ENCODE data around the gene C13orf46. TPM values are rescaled to one million over a fixed set of nuclear protein-coding genes. Genes with fewer than 3 reads are reported as not detected.

Gene C13orf46
- total and polyA plus RNA-seq, 4 donors: 0.10 to 0.17 TPM; not detected in 2

- H3K27me3 ChIP-seq (ENCODE audit: control insufficient read depth in 4 of 4, insufficient read depth in 4 of 4, low read length in 3 of 4): no peaks in the 10 kb centered on the region
- no peak overlapping the region for H3K27ac ChIP-seq (ENCODE audit: low read depth in 1 of 2, low read length in 2 of 2)
- TF ChIP-seq SP1 (IDR thresholded peaks at IDR 0.05) (no peak), FOXA2 (IDR thresholded peaks at IDR 0.05) (no peak), YY1 (IDR thresholded peaks at IDR 0.05) (no peak), HNF4G (IDR thresholded peaks at IDR 0.05) (no peak), NR2F2 (IDR thresholded peaks at IDR 0.05) (no peak), RXRA (IDR thresholded peaks at IDR 0.05) (no peak), FOXA1 (IDR thresholded peaks at IDR 0.05) (no peak), ATF3 (IDR thresholded peaks at IDR 0.05) (no peak), MAX (IDR thresholded peaks at IDR 0.05) (no peak), EGR1 (IDR thresholded peaks at IDR 0.05; ENCODE audit: low read depth in 2 of 2) (no peak)
- TF ChIP-seq, protein P1, sequence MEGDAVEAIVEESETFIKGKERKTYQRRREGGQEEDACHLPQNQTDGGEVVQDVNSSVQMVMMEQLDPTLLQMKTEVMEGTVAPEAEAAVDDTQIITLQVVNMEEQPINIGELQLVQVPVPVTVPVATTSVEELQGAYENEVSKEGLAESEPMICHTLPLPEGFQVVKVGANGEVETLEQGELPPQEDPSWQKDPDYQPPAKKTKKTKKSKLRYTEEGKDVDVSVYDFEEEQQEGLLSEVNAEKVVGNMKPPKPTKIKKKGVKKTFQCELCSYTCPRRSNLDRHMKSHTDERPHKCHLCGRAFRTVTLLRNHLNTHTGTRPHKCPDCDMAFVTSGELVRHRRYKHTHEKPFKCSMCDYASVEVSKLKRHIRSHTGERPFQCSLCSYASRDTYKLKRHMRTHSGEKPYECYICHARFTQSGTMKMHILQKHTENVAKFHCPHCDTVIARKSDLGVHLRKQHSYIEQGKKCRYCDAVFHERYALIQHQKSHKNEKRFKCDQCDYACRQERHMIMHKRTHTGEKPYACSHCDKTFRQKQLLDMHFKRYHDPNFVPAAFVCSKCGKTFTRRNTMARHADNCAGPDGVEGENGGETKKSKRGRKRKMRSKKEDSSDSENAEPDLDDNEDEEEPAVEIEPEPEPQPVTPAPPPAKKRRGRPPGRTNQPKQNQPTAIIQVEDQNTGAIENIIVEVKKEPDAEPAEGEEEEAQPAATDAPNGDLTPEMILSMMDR (IDR thresholded peaks at IDR 0.05; ENCODE audit: low read depth, low read length, missing input control): no peak
- TF ChIP-seq, protein P2, sequence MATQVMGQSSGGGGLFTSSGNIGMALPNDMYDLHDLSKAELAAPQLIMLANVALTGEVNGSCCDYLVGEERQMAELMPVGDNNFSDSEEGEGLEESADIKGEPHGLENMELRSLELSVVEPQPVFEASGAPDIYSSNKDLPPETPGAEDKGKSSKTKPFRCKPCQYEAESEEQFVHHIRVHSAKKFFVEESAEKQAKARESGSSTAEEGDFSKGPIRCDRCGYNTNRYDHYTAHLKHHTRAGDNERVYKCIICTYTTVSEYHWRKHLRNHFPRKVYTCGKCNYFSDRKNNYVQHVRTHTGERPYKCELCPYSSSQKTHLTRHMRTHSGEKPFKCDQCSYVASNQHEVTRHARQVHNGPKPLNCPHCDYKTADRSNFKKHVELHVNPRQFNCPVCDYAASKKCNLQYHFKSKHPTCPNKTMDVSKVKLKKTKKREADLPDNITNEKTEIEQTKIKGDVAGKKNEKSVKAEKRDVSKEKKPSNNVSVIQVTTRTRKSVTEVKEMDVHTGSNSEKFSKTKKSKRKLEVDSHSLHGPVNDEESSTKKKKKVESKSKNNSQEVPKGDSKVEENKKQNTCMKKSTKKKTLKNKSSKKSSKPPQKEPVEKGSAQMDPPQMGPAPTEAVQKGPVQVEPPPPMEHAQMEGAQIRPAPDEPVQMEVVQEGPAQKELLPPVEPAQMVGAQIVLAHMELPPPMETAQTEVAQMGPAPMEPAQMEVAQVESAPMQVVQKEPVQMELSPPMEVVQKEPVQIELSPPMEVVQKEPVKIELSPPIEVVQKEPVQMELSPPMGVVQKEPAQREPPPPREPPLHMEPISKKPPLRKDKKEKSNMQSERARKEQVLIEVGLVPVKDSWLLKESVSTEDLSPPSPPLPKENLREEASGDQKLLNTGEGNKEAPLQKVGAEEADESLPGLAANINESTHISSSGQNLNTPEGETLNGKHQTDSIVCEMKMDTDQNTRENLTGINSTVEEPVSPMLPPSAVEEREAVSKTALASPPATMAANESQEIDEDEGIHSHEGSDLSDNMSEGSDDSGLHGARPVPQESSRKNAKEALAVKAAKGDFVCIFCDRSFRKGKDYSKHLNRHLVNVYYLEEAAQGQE (IDR thresholded peaks at IDR 0.05): no peak
- no peak for DNase-seq (ENCODE audit: low spot score)
- 96% methylated on average over 5 of the region's 5 CpGs for WGBS
- no peak overlapping the region for H3K9ac ChIP-seq (ENCODE audit: low read depth in 1 of 2, low read length in 2 of 2)
- no peaks in the 10 kb centered on the region for H3K9me3 ChIP-seq (ENCODE audit: control insufficient read depth in 4 of 4, low read length in 3 of 4)
- H3K4me1 ChIP-seq (ENCODE audit: control insufficient read depth in 4 of 4, insufficient read depth in 4 of 4, low read length in 3 of 4): peaks cover 6 to 14% (median 10%) of the 10 kb centered on the region in 4 donors
- no peak overlapping the region for H3K4me3 ChIP-seq (ENCODE audit: low read depth in 1 of 3, low read length in 3 of 3)
- H3K36me3 ChIP-seq (ENCODE audit: control insufficient read depth in 4 of 4, insufficient read depth in 3 of 4, low read depth in 1 of 4, low read length in 3 of 4): no peaks in the 10 kb centered on the region
These were observed 7.7 kb downstream of the C13orf46 start for GRCh38 chr13:113965968-113966884.

DNA sequence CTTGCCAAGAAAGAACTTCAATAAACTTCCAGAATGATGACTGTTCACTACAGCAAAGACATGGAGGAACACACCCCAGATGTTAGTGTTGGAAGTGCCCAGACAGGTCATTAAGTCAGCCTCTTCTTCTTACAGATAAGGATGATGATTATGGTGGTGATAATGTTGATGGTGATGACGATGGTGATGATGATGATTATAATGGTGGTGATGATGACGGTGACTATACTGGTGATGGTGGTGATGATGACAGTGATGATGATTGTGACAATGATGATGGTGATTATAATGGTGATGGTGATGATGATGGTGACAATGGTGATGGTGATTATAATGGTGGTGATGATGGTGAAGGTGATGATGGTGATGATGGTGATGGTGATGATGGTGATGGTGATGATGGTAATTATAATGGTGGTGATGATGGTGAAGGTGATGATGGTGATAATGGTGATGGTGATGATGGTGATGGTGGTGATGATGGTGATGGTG, 8.4 kb downstream of the C13orf46 start:
- Histone ChIP-seq H3K27ac (ENCODE audit: low read depth in 1 of 2, low read length in 2 of 2) (no peak overlapping the region), H3K27me3 (ENCODE audit: control insufficient read depth in 4 of 4, insufficient read depth in 4 of 4, low read length in 3 of 4) (no peaks in the 10 kb centered on the region), H3K9ac (ENCODE audit: low read depth in 1 of 2, low read length in 2 of 2) (no peak overlapping the region), H3K36me3 (ENCODE audit: control insufficient read depth in 4 of 4, insufficient read depth in 3 of 4, low read depth in 1 of 4, low read length in 3 of 4) (no peaks in the 10 kb centered on the region), H3K4me3 (ENCODE audit: low read depth in 1 of 3, low read length in 3 of 3) (no peak overlapping the region), H3K9me3 (ENCODE audit: control insufficient read depth in 4 of 4, low read length in 3 of 4) (no peaks in the 10 kb centered on the region), H3K4me1 (ENCODE audit: control insufficient read depth in 4 of 4, insufficient read depth in 4 of 4, low read length in 3 of 4) (peaks cover under 1 to 6% (median 3%) of the 10 kb centered on the region in 4 donors)
- DNase-seq (ENCODE audit: low spot score): no peak
- TF ChIP-seq ZBTB33 (IDR thresholded peaks at IDR 0.05) (no peak), EGR1 (IDR thresholded peaks at IDR 0.05; ENCODE audit: low read depth in 2 of 2) (no peak), GABPA (IDR thresholded peaks at IDR 0.05 in 1 of 2, conservative IDR thresholded peaks at IDR 0.05 in 1 of 2) (no peak), YY1 (IDR thresholded peaks at IDR 0.05) (no peak), FOXA1 (IDR thresholded peaks at IDR 0.05) (no peak), NR2F2 (IDR thresholded peaks at IDR 0.05) (no peak), RAD21 (IDR thresholded peaks at IDR 0.05) (no peak), RXRA (IDR thresholded peaks at IDR 0.05) (no peak), ATF3 (IDR thresholded peaks at IDR 0.05) (no peak)
- 96% methylated on average over 2 of the region's 2 CpGs for WGBS
